Prostate gland (tissue), 2 donors: Measurements from ENCODE around the gene GNG5.

Source experiments
- POLR2A ChIP-seq: fragments of 450-650 bp; IDR thresholded peaks from one replicate; pipeline ENCODE4 v1.6.1; 2016; ENCODE audit warnings: antibody characterized with exemption, mild to moderate bottlenecking
- POLR2AphosphoS5 ChIP-seq: sonication (generic); formaldehyde crosslinking; IDR thresholded peaks from one replicate; pipeline ENCODE4 v1.6.1; 2017; ENCODE audit warnings: antibody characterized with exemption
- TF ChIP-seq, protein P1 (sequence below), 4 experiments: fragments of 200-600 bp in 2 of 4; fragments of 450-650 bp in 2 of 4; sonication (generic) in 2 of 4; IDR thresholded peaks; 1 replicate in 3 of 4; 2 replicates in 1 of 4; pipeline ENCODE4 v1.5.1; 2016 to 2019; ENCODE audit warnings: antibody characterized with exemption in 4 of 4, mild to moderate bottlenecking in 2 of 4, moderate library complexity in 2 of 4

DNA sequence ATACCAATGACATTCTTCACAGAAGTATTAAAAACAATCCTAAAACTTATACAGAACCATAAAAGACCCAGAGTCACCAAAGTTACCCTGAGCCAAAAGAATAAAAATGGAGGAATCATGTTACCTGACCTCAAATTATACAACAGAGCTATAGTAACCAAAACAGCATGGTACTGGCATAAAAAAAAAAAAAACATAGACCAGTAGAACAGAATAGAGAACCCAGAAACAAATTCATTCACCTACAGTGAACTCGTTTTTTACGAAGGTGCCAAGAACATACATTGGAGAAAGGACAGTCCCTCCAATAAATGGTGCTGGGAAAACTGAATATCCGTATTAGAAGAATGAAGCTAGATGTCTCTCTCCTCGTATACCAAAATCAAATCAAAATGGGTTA, 2.6 kb upstream of the GNG5 start:
- TF ChIP-seq, protein P1, sequence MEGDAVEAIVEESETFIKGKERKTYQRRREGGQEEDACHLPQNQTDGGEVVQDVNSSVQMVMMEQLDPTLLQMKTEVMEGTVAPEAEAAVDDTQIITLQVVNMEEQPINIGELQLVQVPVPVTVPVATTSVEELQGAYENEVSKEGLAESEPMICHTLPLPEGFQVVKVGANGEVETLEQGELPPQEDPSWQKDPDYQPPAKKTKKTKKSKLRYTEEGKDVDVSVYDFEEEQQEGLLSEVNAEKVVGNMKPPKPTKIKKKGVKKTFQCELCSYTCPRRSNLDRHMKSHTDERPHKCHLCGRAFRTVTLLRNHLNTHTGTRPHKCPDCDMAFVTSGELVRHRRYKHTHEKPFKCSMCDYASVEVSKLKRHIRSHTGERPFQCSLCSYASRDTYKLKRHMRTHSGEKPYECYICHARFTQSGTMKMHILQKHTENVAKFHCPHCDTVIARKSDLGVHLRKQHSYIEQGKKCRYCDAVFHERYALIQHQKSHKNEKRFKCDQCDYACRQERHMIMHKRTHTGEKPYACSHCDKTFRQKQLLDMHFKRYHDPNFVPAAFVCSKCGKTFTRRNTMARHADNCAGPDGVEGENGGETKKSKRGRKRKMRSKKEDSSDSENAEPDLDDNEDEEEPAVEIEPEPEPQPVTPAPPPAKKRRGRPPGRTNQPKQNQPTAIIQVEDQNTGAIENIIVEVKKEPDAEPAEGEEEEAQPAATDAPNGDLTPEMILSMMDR (IDR thresholded peaks at IDR 0.05) = no peak
- TF ChIP-seq POLR2A = no peak
- no peak for TF ChIP-seq POLR2AphosphoS5
